DND-41 (cell line): Measurements from ENCODE around the gene NRSN2.

Experiments used
- ATAC-seq: fragments of 200-7000 bp; cut with Tn5 transposase; 3 replicates; pipeline ENCODE4 v1.9.1; 2021; ENCODE audit warnings: low read depth; ENCODE audit not compliant: insufficient read depth
- DNase-seq: peaks from one replicate; pipeline ENCODE4 v3.0.0-alpha.2; 2020
- H2AFZ ChIP-seq: 2 replicates; pipeline ENCODE4 v1.6.0; 2012; ENCODE audit warnings: low read depth, low read length
- H3K27ac ChIP-seq: 2 replicates; pipeline ENCODE4 v1.5.1; 2012; ENCODE audit warnings: low read length, inconsistent platforms
- H3K27me3 ChIP-seq: fragments of 200-600 bp; sonication (generic); 2 replicates; pipeline ENCODE4 v1.6.0; 2012; ENCODE audit warnings: low read length, mild to moderate bottlenecking, inconsistent platforms; ENCODE audit not compliant: insufficient read depth, poor library complexity
- H3K36me3 ChIP-seq: 2 replicates; pipeline ENCODE4 v1.5.1; 2012; ENCODE audit warnings: low read length, inconsistent platforms; ENCODE audit not compliant: insufficient read depth
- H3K4me1 ChIP-seq: 2 replicates; pipeline ENCODE4 v1.5.1; 2012; ENCODE audit warnings: mild to moderate bottlenecking, low read length; ENCODE audit not compliant: insufficient read depth
- H3K4me2 ChIP-seq: 2 replicates; pipeline ENCODE4 v1.6.0; 2012; ENCODE audit warnings: mild to moderate bottlenecking, moderate library complexity, low read length, inconsistent platforms; ENCODE audit not compliant: insufficient read depth
- H3K4me3 ChIP-seq, 2 experiments: fragments of 200-600 bp in 1 of 2; shearing (Covaris generic) in 1 of 2; 2 replicates each; pipeline ENCODE4 v1.5.1; 2012 to 2016; ENCODE audit warnings: inconsistent platforms in 2 of 2, low read length in 2 of 2, mild to moderate bottlenecking in 2 of 2, low read depth in 1 of 2, moderate library complexity in 1 of 2
- H3K79me2 ChIP-seq: 2 replicates; pipeline ENCODE4 v1.6.0; 2012; ENCODE audit warnings: low read length, inconsistent platforms; ENCODE audit not compliant: insufficient read depth
- H3K9ac ChIP-seq: 2 replicates; pipeline ENCODE4 v1.6.0; 2012; ENCODE audit warnings: low read depth, mild to moderate bottlenecking, inconsistent platforms, low read length, moderate library complexity
- H3K9me3 ChIP-seq: 2 replicates; pipeline ENCODE4 v1.5.1; 2012; ENCODE audit warnings: low read length, moderate library complexity, mild to moderate bottlenecking, inconsistent platforms; ENCODE audit not compliant: insufficient read depth, severe bottlenecking
- H4K20me1 ChIP-seq: 2 replicates; pipeline ENCODE4 v1.6.0; 2012; ENCODE audit warnings: low read length; ENCODE audit not compliant: insufficient read depth
- EZH2 ChIP-seq: IDR thresholded peaks from 3 replicates; pipeline ENCODE4 v1.6.1; 2012; ENCODE audit warnings: borderline replicate concordance, low read depth, mild to moderate bottlenecking, moderate library complexity, low read length, inconsistent platforms; ENCODE audit not compliant: severe bottlenecking
- TF ChIP-seq, protein P1 (sequence below): IDR thresholded peaks from 2 replicates; pipeline ENCODE4 v1.5.1; 2012; ENCODE audit warnings: borderline replicate concordance, low read length, moderate library complexity, mild to moderate bottlenecking; ENCODE audit not compliant: poor library complexity, severe bottlenecking; ENCODE audit errors: extremely low read depth

NRSN2 gene

DNA sequence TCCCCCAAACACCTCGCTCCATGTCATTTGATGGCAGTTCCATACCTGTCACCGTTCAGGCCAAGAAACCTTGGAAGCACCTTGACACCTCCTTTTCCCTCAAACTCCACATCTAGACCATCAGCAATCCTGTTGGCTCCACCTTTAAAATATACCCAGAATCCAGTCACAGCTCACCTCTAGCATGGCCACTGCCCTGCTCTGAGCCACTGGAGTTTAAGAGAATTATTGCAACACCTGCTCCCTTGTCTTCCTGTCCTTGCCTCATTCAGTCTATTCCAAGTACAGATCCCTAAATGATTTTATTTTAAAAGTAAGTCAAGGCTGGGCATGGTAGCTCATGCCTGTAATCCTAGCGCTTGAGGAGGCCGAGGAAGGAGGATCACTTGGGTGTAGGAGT lies 22.0 kb downstream of the NRSN2 start:
- no peaks in the 10 kb centered on the region for H3K9me3 ChIP-seq
- H3K4me1 ChIP-seq, result peaks cover 22% of the 10 kb centered on the region

DNA sequence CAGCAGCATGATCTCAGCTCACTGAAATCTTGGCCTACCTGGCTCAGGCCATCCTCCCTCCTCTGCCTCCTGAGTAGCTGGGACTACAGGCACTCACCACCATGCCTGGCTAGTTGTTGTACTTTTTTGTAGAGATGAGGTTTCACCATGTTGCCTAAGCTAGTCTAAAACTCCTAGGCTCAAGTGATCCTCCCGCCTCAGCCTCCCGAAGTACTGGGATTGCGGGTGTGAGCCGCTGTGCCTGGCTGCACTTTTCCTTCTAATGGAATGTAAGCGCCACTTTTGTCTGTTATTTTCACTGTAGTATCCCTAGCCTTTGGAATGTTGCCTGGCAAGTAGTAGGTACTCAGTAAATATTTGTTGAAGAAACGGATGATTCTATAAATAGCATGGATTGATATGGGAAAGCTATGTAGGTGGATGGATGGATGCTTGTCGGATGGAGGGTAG lies 23.3 kb downstream of the NRSN2 start:
- Histone ChIP-seq H3K9me3 (no peaks in the 10 kb centered on the region), H3K27ac (no peak overlapping the region), H3K79me2 (no peaks in the 10 kb centered on the region), H3K27me3 (no peaks in the 10 kb centered on the region), H3K4me3 (no peak overlapping the region), H3K9ac (no peak overlapping the region), H3K4me2 (no peak overlapping the region), H3K4me1 (peaks cover 18% of the 10 kb centered on the region), H2AFZ (no peak overlapping the region), H3K36me3 (no peaks in the 10 kb centered on the region), H4K20me1 (no peaks in the 10 kb centered on the region)
- no peak for DNase-seq
- ATAC-seq, result no peak
- TF ChIP-seq, protein P1, sequence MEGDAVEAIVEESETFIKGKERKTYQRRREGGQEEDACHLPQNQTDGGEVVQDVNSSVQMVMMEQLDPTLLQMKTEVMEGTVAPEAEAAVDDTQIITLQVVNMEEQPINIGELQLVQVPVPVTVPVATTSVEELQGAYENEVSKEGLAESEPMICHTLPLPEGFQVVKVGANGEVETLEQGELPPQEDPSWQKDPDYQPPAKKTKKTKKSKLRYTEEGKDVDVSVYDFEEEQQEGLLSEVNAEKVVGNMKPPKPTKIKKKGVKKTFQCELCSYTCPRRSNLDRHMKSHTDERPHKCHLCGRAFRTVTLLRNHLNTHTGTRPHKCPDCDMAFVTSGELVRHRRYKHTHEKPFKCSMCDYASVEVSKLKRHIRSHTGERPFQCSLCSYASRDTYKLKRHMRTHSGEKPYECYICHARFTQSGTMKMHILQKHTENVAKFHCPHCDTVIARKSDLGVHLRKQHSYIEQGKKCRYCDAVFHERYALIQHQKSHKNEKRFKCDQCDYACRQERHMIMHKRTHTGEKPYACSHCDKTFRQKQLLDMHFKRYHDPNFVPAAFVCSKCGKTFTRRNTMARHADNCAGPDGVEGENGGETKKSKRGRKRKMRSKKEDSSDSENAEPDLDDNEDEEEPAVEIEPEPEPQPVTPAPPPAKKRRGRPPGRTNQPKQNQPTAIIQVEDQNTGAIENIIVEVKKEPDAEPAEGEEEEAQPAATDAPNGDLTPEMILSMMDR, result no peak
- TF ChIP-seq EZH2, result no peak

More for the DNA sequence above, 22.0 kb downstream of the NRSN2 start:
- H4K20me1 ChIP-seq, result no peaks in the 10 kb centered on the region
- no peak for ATAC-seq
- H3K9ac ChIP-seq, result no peak overlapping the region
- TF ChIP-seq, protein P1, result no peak
- TF ChIP-seq EZH2, result no peak
- H3K4me3 ChIP-seq, result no peak overlapping the region
- no peak overlapping the region for H2AFZ ChIP-seq
- no peak overlapping the region for H3K27ac ChIP-seq
- no peaks in the 10 kb centered on the region for H3K27me3 ChIP-seq
- H3K4me2 ChIP-seq, result no peak overlapping the region
- H3K79me2 ChIP-seq, result no peaks in the 10 kb centered on the region
- no peak for DNase-seq
- H3K36me3 ChIP-seq, result no peaks in the 10 kb centered on the region

DNA sequence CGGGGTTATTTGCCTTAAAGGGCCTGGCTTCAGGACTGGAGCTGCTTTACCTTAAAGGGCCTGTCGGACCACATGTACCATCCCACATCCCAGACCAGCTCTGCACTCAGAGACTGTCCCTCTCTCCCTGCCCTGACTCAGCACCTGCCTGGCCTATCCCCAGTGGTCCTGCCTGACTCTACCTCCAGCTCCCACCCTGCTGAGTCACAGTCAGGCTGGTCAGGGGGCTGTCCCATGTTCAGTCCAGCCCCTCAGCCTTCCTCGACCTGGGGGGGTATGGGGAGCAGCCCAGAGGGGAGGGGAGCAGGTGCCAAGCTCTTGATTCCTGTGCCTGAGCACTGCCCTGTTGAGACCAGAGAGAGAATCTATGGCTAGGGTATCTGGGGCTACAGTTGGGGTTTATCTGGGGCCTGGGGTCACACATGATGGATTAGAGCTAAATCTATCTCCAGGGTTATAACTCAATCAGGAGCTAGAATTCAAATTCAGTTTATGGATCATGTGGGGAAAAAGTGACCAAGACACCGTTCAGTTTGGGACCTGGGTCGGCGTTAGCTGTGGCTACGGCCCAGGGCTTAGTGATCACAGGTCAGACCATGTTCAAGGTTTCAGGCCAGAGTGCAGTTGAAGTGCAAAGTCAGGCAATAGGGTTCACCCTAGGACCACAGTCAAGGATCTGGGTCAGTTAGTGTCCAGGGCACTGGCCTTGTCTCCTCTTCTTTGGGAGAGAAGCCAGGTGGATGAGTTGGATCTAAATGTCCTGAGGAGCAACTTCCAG lies 24.3 kb downstream of the NRSN2 start:
- Histone ChIP-seq H4K20me1 (no peaks in the 10 kb centered on the region), H3K27ac (peak overlapping the region; percentile 37; the same call in 1 of the 2 replicates), H3K4me1 (peaks cover 11% of the 10 kb centered on the region), H3K27me3 (no peaks in the 10 kb centered on the region), H3K9me3 (no peaks in the 10 kb centered on the region), H3K79me2 (no peaks in the 10 kb centered on the region), H2AFZ (no peak overlapping the region), H3K4me2 (no peak overlapping the region), H3K9ac (no peak overlapping the region), H3K4me3 (no peak overlapping the region), H3K36me3 (no peaks in the 10 kb centered on the region)
- DNase-seq (no peak), ATAC-seq (no peak)
- TF ChIP-seq EZH2, result no peak
- TF ChIP-seq, protein P1, result no peak
